ENCODE measurements around the gene PEX26.
"Not testable (repeated sequence)": the region's sequence is repeated elsewhere in the genome, so short reads cannot be mapped to it uniquely, and the experiment has no call there.

Gene PEX26

GRCh38 chr22:18056807-18057474 lies 20.8 kb upstream of the PEX26 start:
- peak; percentile 25 for DNase-seq

GRCh38 chr22:18057568-18058209 lies 20.1 kb upstream of the PEX26 start:
- DNase-seq, result no peak

DNA sequence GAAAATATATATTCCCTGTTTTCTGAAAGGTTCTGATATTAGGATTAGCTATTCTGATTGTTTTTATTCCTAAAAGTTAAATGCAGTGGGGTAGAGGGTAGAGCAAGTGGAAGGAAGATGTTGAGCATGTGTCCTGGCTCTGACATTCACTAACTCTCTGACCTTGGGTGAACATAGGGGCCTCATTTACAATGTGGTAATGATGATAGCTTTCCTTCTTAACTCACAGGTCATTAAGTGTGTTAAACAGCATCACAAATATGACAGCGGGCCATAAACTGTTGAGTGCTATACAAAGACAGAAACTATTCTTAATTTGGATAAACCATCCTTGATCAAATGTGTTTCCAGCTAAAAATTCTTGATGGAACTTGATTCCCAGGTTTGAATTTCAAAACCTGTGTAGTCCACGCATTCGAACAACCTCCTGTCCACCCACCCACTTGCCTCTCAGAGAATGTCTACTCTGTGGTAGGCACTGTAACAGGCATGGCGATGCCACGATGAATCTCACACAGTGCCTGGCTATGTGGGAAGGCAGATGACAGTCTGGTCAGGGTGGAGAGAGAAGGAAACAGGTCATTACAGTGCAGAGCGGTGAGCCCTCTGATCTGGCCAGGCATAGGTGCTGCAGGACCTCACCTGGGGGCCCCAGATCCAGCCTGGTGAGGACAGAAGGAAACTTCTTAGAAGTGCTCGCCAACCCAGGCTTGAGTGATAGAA lies 19.3 kb upstream of the PEX26 start:
- no peak for DNase-seq

- DNase-seq, result no peak
Measured at GRCh38 chr22:18059094-18059417, 18.7 kb upstream of the PEX26 start.

DNA sequence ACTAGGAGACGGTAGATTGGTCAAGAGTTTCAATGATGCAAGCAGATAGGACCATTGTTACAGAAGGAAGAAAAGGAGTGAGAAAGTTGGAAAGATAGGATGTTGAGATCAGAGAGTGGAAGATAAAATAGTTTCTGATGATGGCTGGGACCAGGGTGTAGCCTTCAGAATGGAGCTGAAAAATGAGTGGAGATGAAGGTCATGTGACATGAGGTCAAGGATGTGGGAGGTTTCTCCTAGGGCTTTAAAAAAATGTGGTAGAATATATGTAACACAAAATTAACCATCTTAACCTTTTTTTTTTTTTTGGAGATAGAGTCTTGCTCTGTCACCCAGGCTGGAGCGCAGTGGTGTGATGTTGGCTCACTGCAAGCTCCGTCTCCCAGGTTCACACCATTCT lies 18.3 kb upstream of the PEX26 start:
- no peak for DNase-seq

DNA sequence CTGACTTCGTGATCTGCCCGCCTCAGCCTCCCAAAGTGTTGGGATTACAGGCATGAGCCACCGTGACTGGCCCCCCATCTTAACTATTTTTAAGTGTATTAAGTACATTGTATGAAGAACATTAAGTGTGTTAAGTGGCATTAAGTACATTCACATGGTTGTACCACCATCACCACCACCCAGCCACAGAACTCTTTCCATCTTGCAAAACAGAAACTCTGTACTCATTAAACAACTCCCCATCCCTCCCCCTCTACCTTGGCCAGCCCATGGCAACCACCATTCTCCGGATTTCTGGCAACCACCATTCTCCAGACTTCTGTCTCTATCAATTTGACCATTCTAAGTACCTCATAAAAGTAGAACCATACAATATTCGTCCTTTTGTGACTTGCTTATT lies 17.8 kb upstream of the PEX26 start:
- DNase-seq, result no peak

DNA sequence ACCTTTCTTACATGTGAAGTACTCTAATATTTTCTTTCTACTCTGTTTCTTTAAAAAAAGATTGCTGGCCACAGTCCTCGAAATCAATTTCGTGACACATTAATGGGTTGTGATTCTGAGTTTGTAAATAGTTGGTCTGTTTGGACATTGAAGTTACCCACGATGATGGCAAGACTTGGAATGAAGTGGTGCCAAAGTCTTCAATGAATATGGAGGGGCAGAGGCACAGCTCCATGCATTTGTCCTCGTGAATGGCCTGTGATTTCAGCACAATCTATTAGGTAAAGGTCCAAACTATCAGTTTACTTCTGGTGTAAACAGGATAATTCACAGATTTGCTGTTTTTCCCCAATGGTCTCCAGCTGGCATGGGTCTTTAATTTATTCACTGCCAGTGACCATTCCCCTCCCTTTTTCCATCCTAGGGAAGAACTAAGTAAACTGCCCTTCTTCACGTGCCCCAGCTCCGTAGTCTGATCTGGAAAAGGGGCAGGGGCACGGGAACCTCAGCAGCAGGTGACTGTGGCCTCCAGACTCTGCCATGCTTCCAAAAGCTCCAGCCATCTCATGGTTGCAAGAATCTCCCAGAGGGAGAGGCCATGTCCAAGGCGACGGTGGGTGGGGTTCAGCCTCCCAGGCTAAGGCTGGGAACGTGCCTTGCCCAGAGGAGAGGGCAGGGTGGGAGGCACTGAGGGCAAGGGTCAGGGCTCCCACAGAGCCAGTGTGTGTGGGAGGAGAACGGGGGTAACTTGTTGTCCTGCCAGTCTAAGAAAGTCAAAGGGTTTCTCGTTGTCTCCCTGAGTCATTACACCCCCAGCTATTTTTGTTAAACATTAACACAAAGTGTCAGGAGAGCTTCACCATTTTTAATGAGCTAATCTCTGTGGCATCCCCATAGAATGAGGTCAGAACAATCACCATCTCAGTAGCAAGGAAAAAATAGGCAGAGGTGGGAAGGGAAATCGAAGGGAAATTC lies 16.9 kb upstream of the PEX26 start:
- no peak for DNase-seq

- DNase-seq, result no peak
Measured at GRCh38 chr22:18062421-18062820, 15.4 kb upstream of the PEX26 start.

GRCh38 chr22:18063306-18063705 lies 14.5 kb upstream of the PEX26 start:
- no peak for DNase-seq

GRCh38 chr22:18063715-18064114 lies 14.1 kb upstream of the PEX26 start:
- DNase-seq, result not testable (repeated sequence)

GRCh38 chr22:18064636-18065035 lies 13.2 kb upstream of the PEX26 start:
- DNase-seq, result no peak

- DNase-seq, result no peak
Measured at GRCh38 chr22:18065256-18065655, 12.5 kb upstream of the PEX26 start.

- DNase-seq, result no peak
Measured at GRCh38 chr22:18066181-18066859, 11.5 kb upstream of the PEX26 start.

GRCh38 chr22:18067121-18067520 lies 10.7 kb upstream of the PEX26 start:
- no peak for DNase-seq

DNA sequence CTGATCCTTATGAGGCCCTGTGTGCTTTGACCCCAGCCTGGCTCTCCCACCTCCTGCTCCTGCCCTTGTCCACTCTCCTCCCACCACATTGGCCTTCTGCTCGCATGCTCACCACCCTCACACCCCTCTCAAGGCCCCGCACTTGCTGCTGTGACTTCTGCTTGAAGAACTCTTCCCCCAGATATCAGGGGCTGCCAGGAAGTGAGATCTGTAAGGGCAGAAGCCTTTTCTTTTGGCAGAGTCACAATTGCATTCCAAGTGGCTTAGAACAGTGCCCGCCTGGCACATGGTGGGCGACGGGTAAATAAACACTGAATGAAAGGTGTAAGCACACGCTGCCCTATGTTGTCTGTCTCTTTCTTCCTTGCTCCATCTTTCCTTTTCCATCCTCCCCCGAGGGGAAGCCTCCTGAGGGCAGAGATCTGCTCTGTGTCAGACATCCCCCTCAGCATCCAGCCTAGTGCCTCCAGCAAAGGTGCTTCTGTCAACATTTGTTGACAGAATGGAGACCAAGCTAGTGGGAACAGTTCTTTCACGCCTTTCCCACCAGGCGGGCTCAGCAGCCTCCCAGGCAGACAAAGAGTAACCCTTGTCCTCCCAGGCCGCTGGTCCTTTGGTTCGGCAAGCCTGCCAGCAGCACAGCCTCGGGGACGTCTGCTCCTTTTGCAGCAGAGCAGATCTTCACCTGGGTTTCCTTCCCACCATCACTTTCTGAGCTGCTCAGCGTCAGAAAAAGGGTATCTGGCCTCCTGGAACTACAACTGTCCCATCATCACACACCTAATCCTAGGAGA lies 10.0 kb upstream of the PEX26 start:
- DNase-seq, result no peak

- no peak for DNase-seq
Measured at GRCh38 chr22:18068381-18068988, 9.3 kb upstream of the PEX26 start.

- DNase-seq, result no peak
Measured at GRCh38 chr22:18069041-18069440, 8.7 kb upstream of the PEX26 start.

GRCh38 chr22:18070041-18070440 lies 7.7 kb upstream of the PEX26 start:
- no peak for DNase-seq

- peak; percentile 48 for DNase-seq
Measured at GRCh38 chr22:18070556-18071306, 7.1 kb upstream of the PEX26 start.

DNA sequence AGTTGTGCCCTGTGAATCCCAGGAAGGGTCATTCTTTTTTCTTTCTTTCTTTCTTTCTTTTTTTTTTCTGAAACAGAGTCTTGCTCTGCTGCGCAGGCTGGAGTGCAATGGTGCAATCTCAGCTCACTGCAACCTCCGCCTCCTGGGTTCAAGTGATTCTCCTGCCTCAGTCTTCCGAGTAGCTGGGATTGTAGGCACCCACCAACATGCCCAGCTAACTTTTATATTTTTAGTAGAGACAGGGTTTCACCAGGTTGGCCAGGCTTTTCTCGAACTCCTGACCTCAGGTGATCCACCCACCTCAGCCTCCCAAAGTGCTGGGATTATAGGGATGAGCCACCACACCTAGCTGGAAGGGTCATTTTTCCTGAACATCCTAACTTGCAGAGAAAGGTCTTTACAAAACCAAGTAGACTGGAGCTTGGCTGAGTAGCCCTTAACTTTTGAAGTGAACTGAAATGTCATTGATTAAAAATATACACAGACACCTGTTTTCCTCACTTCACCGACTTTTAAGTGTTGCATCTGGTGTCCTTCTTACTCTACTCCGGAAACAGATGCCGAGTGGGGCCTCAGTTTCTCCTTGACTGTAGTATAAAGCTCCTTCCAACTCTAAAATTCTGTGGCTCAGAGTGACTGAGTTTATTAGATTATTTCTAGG lies 6.4 kb upstream of the PEX26 start:
- not testable (repeated sequence) for DNase-seq

All from stimulated activated CD8-positive, alpha-beta memory T cell treated with anti-CD3 and anti-CD28 coated beads, Interleukin-4, amount 100 ng/mL, for 48 hours (primary cell).